Measurements from ENCODE around the gene SF3A1.
A peak's percentile ranks its signal among the peaks of the same experiment; 100 is the strongest.
"Not testable (repeated sequence)": the region's sequence is repeated elsewhere in the genome, so short reads cannot be mapped to it uniquely, and the experiment has no call there.

The SF3A1 gene

GRCh38 chr22:30356449-30357235, at the start of gene SF3A1, which contains the start of gene CCDC157:
TSS of gene SF3A1 (minus strand) at chr22:30356894. CDS start at chr22:30356792, 102 bp downstream.
TSS of gene CCDC157 (plus strand) at chr22:30357007. CDS start at chr22:30366001, 8,994 bp downstream.
- peak; percentile 71 for DNase-seq (ENCODE audit: low read depth)

- DNase-seq (ENCODE audit: low read depth), result no peak
Measured at GRCh38 chr22:30406400-30406799, 49.7 kb upstream of the SF3A1 start.

- DNase-seq (ENCODE audit: low read depth), result no peak
Measured at GRCh38 chr22:30405731-30406130, 49.0 kb upstream of the SF3A1 start.

GRCh38 chr22:30404307-30404706, 47.6 kb upstream of the SF3A1 start:
- DNase-seq (ENCODE audit: low read depth), result no peak

GRCh38 chr22:30402766-30403104, 46.0 kb upstream of the SF3A1 start:
- not testable (repeated sequence) for DNase-seq (ENCODE audit: low read depth)

GRCh38 chr22:30402028-30402765, 45.5 kb upstream of the SF3A1 start:
- no peak for DNase-seq (ENCODE audit: low read depth)

GRCh38 chr22:30401024-30401423, 44.3 kb upstream of the SF3A1 start:
- not testable (repeated sequence) for DNase-seq (ENCODE audit: low read depth)

GRCh38 chr22:30400159-30400558, 43.5 kb upstream of the SF3A1 start:
- DNase-seq (ENCODE audit: low read depth), result no peak

- DNase-seq (ENCODE audit: low read depth), result no peak
Measured at GRCh38 chr22:30399718-30400117, 43.0 kb upstream of the SF3A1 start.

- DNase-seq (ENCODE audit: low read depth), result no peak
Measured at GRCh38 chr22:30398685-30399680, 42.3 kb upstream of the SF3A1 start.

GRCh38 chr22:30397656-30398635, 41.3 kb upstream of the SF3A1 start:
- no peak for DNase-seq (ENCODE audit: low read depth)

- peak; percentile 27 for DNase-seq (ENCODE audit: low read depth)
Measured at GRCh38 chr22:30396871-30397655, 40.4 kb upstream of the SF3A1 start, which contains the start of gene SEC14L2. TSS of gene SEC14L2 (plus strand) at chr22:30397018. CDS start at chr22:30397117, 99 bp downstream.

GRCh38 chr22:30393885-30394284, 37.2 kb upstream of the SF3A1 start:
- no peak for DNase-seq (ENCODE audit: low read depth)

GRCh38 chr22:30393322-30393680, 36.6 kb upstream of the SF3A1 start:
- DNase-seq (ENCODE audit: low read depth), result no peak

- no peak for DNase-seq (ENCODE audit: low read depth)
Measured at GRCh38 chr22:30392661-30393321, 36.1 kb upstream of the SF3A1 start.

- DNase-seq (ENCODE audit: low read depth), result peak; percentile 65
Measured at GRCh38 chr22:30390974-30391691, 34.4 kb upstream of the SF3A1 start.

GRCh38 chr22:30386960-30387827, 30.5 kb upstream of the SF3A1 start, which contains the start of gene RNF215:
TSS of gene RNF215 (minus strand) at chr22:30387411. CDS start at chr22:30387313, 98 bp downstream.
- DNase-seq (ENCODE audit: low read depth), result peak; percentile 66

GRCh38 chr22:30386608-30386959, 29.9 kb upstream of the SF3A1 start:
- no peak for DNase-seq (ENCODE audit: low read depth)
